ENCODE data around the gene CPAMD8. TPM values are rescaled to one million over a fixed set of nuclear protein-coding genes. Genes with fewer than 3 reads are reported as not detected.

CPAMD8 gene
- total RNA-seq, 1 experiment from 2014 or later: 0.20 TPM

- ChIA-PET CTCF (no interaction called here), RAD21 (ENCODE audit: low non-redundant PET in 1 of 2, low total read pairs in 2 of 2, uncharacterized antibody in 2 of 2, unreplicated experiment in 2 of 2) (interaction anchor here in 1 of 2 experiments (0.5 kb wide), 1 partner anchor 170 kb away, joined by 3 read pairs; no protein-coding TSS in a partner anchor), POLR2A (no interaction called here)
- no peaks in the 10 kb centered on the region for H3K27me3 ChIP-seq (ENCODE audit: insufficient read depth, low read length)
- peaks cover 3 to 22% of the 10 kb centered on the region in 2 experiments for H3K36me3 ChIP-seq (ENCODE audit: control insufficient read depth in 1 of 2, insufficient read depth in 2 of 2, low read length in 2 of 2)
- intact Hi-C loops (cut with micrococcal nuclease): no loop called here
- no peak overlapping the region for H3K4me2 ChIP-seq (ENCODE audit: low read length)
- no TSS peak for BruUV-seq (replicated peaks)
- H3K9ac ChIP-seq (ENCODE audit: low read length): no peak overlapping the region
- no peak overlapping the region for H2AFZ ChIP-seq (ENCODE audit: low read depth, low read length, poor library complexity, severe bottlenecking)
- H4K20me1 ChIP-seq (ENCODE audit: insufficient read depth): no peaks in the 10 kb centered on the region
- TF ChIP-seq SRF (IDR thresholded peaks at IDR 0.05; ENCODE audit: low read depth) (no peak), CEBPB (IDR thresholded peaks at IDR 0.05; ENCODE audit: low read depth) (no peak), RAD21 (IDR thresholded peaks at IDR 0.05; ENCODE audit: low read depth) (no peak), ZNF274 (IDR thresholded peaks at IDR 0.05; ENCODE audit: low read depth, low read length) (no peak), CBX3 (IDR thresholded peaks at IDR 0.05; ENCODE audit: low read depth) (no peak), YY1 (IDR thresholded peaks at IDR 0.05; ENCODE audit: extremely low read depth, insufficient replicate concordance, low read depth, low read length) (no peak), JUND (IDR thresholded peaks at IDR 0.05) (no peak), SIN3A (IDR thresholded peaks at IDR 0.05; ENCODE audit: low read depth) (no peak), EGR1 (IDR thresholded peaks at IDR 0.05; ENCODE audit: low read depth) (no peak), MAX (IDR thresholded peaks at IDR 0.05) (no peak), ELF1 (IDR thresholded peaks at IDR 0.05; ENCODE audit: borderline replicate concordance, low read depth) (no peak)
- TF ChIP-seq, protein P1, sequence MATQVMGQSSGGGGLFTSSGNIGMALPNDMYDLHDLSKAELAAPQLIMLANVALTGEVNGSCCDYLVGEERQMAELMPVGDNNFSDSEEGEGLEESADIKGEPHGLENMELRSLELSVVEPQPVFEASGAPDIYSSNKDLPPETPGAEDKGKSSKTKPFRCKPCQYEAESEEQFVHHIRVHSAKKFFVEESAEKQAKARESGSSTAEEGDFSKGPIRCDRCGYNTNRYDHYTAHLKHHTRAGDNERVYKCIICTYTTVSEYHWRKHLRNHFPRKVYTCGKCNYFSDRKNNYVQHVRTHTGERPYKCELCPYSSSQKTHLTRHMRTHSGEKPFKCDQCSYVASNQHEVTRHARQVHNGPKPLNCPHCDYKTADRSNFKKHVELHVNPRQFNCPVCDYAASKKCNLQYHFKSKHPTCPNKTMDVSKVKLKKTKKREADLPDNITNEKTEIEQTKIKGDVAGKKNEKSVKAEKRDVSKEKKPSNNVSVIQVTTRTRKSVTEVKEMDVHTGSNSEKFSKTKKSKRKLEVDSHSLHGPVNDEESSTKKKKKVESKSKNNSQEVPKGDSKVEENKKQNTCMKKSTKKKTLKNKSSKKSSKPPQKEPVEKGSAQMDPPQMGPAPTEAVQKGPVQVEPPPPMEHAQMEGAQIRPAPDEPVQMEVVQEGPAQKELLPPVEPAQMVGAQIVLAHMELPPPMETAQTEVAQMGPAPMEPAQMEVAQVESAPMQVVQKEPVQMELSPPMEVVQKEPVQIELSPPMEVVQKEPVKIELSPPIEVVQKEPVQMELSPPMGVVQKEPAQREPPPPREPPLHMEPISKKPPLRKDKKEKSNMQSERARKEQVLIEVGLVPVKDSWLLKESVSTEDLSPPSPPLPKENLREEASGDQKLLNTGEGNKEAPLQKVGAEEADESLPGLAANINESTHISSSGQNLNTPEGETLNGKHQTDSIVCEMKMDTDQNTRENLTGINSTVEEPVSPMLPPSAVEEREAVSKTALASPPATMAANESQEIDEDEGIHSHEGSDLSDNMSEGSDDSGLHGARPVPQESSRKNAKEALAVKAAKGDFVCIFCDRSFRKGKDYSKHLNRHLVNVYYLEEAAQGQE (IDR thresholded peaks at IDR 0.05; ENCODE audit: low read depth): no peak
- peaks cover 8 to 11% of the 10 kb centered on the region in 2 experiments; a peak in 2 of 4 replicates for H3K9me3 ChIP-seq (ENCODE audit: control insufficient read depth in 1 of 2, insufficient read depth in 1 of 2, low read depth in 1 of 2, low read length in 2 of 2)
- no peak for DNase-seq (ENCODE audit: low read depth, low spot score)
- no peak overlapping the region for H3K4me3 ChIP-seq (replicated peaks in 1 of 2; ENCODE audit: low read depth in 1 of 2, low read length in 2 of 2)
- no peak overlapping the region for H3K27ac ChIP-seq (ENCODE audit: low read depth, low read length)
- no peak for ATAC-seq
- no peaks in the 10 kb centered on the region for H3K9me2 ChIP-seq (ENCODE audit: insufficient read depth)
- no peaks in the 10 kb centered on the region for H3K4me1 ChIP-seq (ENCODE audit: control insufficient read depth in 1 of 2, insufficient read depth in 2 of 2, low read length in 2 of 2)
- peaks cover 19% of the 10 kb centered on the region for H3K79me2 ChIP-seq (ENCODE audit: insufficient read depth, low read length)
Observed at GRCh38 chr19:16878181-16878965, 148.2 kb downstream of the CPAMD8 start.
